Measurements from ENCODE around the gene SRD5A1. TPM values are rescaled to one million over a fixed set of nuclear protein-coding genes. Genes with fewer than 3 reads are reported as not detected.

The SRD5A1 gene
- total RNA-seq, 1 experiment from 2014 or later: 24.7 TPM

DNA sequence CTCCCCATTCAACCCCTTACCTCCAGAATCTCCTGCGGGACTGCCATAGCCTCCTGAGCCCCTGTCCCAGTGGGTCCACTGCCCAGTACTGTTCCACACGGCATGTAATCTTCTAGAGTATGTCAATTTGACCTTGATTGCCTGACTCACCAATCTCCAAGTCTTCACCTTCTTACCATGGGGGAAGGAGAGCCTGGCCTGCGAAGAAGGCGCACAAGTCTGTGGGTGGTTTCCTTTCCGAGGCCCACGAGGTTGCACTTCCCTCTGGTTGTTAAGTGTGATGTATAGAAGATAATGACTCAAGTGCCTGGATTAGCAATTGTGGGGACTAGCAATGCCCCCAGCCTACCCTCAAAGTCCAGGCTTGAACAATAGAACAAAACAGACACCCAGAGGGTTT, 71.8 kb downstream of the SRD5A1 start:
- POLR2A ChIA-PET: no interaction called here
- peak overlapping the region; percentile 52; the same call in 1 of the 2 replicates for H3K27ac ChIP-seq (ENCODE audit: low read depth, low read length)

DNA sequence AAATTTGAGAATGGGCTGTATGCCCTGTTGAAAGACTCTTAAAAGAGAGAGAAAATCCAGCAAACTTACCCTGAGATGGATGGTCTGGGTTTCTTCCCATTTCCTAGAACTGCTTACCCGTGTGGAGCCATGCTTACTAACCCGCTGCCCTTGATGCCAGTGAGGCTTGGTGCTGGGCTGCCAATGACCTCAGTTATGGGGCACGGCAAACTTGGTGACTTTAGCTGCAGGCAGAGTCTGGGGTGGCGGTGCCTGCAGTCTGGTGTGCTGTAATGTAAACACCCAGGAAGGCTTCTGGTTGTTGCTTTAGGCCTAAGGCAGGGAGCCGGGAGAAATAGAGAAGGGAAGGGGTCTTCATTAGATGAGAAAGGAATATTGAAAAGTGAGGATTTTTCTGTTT, 72.7 kb downstream of the SRD5A1 start:
- no peak overlapping the region for H3K4me3 ChIP-seq (replicated peaks in 1 of 2; ENCODE audit: low read depth in 1 of 2, low read length in 2 of 2)
- no peaks in the 10 kb centered on the region for H3K9me3 ChIP-seq (ENCODE audit: control insufficient read depth in 1 of 2, insufficient read depth in 1 of 2, low read depth in 1 of 2, low read length in 2 of 2)
- no peaks in the 10 kb centered on the region for H3K27me3 ChIP-seq (ENCODE audit: insufficient read depth, low read length)
- TF ChIP-seq POLR2AphosphoS5 (IDR thresholded peaks at IDR 0.05; ENCODE audit: low read depth, low read length) (no peak), EGR1 (IDR thresholded peaks at IDR 0.05; ENCODE audit: low read depth) (no peak), CEBPB (IDR thresholded peaks at IDR 0.05; ENCODE audit: low read depth) (no peak), RAD21 (IDR thresholded peaks at IDR 0.05; ENCODE audit: low read depth) (no peak), JUND (IDR thresholded peaks at IDR 0.05) (no peak)
- no peaks in the 10 kb centered on the region for H4K20me1 ChIP-seq (ENCODE audit: insufficient read depth)
- no peak overlapping the region for H3K9ac ChIP-seq (ENCODE audit: low read length)
- DNase-seq (ENCODE audit: low read depth, low spot score): no peak
- ChIA-PET RAD21 (ENCODE audit: low non-redundant PET in 1 of 2, low total read pairs in 2 of 2, uncharacterized antibody in 2 of 2, unreplicated experiment in 2 of 2) (no interaction called here), CTCF (no interaction called here), POLR2A (no interaction called here)
- no peak overlapping the region for H3K4me2 ChIP-seq (ENCODE audit: low read length)
- no peak overlapping the region for H3K27ac ChIP-seq (ENCODE audit: low read depth, low read length)
- H3K4me1 ChIP-seq (ENCODE audit: control insufficient read depth in 1 of 2, insufficient read depth in 2 of 2, low read length in 2 of 2): peaks cover 15 to 21% of the 10 kb centered on the region in 2 experiments
- H2AFZ ChIP-seq (ENCODE audit: low read depth, low read length, poor library complexity, severe bottlenecking): no peak overlapping the region
- no peaks in the 10 kb centered on the region for H3K79me2 ChIP-seq (ENCODE audit: insufficient read depth, low read length)
- H3K9me2 ChIP-seq (ENCODE audit: insufficient read depth): no peaks in the 10 kb centered on the region
- no TSS peak for BruUV-seq (replicated peaks)
- intact Hi-C loops (cut with micrococcal nuclease): no loop called here
- no peaks in the 10 kb centered on the region for H3K36me3 ChIP-seq (ENCODE audit: control insufficient read depth in 1 of 2, insufficient read depth in 2 of 2, low read length in 2 of 2)
- ATAC-seq: no peak

More for the DNA sequence above, 71.8 kb downstream of the SRD5A1 start:
- Histone ChIP-seq H3K4me3 (replicated peaks in 1 of 2; ENCODE audit: low read depth in 1 of 2, low read length in 2 of 2) (no peak overlapping the region), H3K9ac (ENCODE audit: low read length) (peak overlapping the region; percentile 45), H3K27me3 (ENCODE audit: insufficient read depth, low read length) (no peaks in the 10 kb centered on the region), H4K20me1 (ENCODE audit: insufficient read depth) (no peaks in the 10 kb centered on the region), H3K9me3 (ENCODE audit: control insufficient read depth in 1 of 2, insufficient read depth in 1 of 2, low read depth in 1 of 2, low read length in 2 of 2) (no peaks in the 10 kb centered on the region), H2AFZ (ENCODE audit: low read depth, low read length, poor library complexity, severe bottlenecking) (no peak overlapping the region), H3K4me2 (ENCODE audit: low read length) (peak overlapping the region; percentile 70), H3K4me1 (ENCODE audit: control insufficient read depth in 1 of 2, insufficient read depth in 2 of 2, low read length in 2 of 2) (peaks cover 14 to 21% of the 10 kb centered on the region in 2 experiments), H3K79me2 (ENCODE audit: insufficient read depth, low read length) (no peaks in the 10 kb centered on the region), H3K36me3 (ENCODE audit: control insufficient read depth in 1 of 2, insufficient read depth in 2 of 2, low read length in 2 of 2) (no peaks in the 10 kb centered on the region), H3K9me2 (ENCODE audit: insufficient read depth) (no peaks in the 10 kb centered on the region)
- BruUV-seq (replicated peaks): no TSS peak
- CTCF ChIA-PET: no interaction called here
- ATAC-seq (peak; percentile 39), DNase-seq (ENCODE audit: low read depth, low spot score) (no peak)
- intact Hi-C loops (cut with micrococcal nuclease): no loop called here
- TF ChIP-seq YY1 (IDR thresholded peaks at IDR 0.05; ENCODE audit: extremely low read depth, insufficient replicate concordance, low read depth, low read length) (no peak), EZH2 (IDR thresholded peaks at IDR 0.05) (no peak), FOSL1 (IDR thresholded peaks at IDR 0.05; ENCODE audit: low read depth) (no peak), JUND (IDR thresholded peaks at IDR 0.05) (no peak), SRF (IDR thresholded peaks at IDR 0.05; ENCODE audit: low read depth) (no peak), EZH2phosphoT487 (IDR thresholded peaks at IDR 0.05; ENCODE audit: borderline replicate concordance) (no peak), SIN3A (IDR thresholded peaks at IDR 0.05; ENCODE audit: low read depth) (no peak)
- TF ChIP-seq, protein P1, sequence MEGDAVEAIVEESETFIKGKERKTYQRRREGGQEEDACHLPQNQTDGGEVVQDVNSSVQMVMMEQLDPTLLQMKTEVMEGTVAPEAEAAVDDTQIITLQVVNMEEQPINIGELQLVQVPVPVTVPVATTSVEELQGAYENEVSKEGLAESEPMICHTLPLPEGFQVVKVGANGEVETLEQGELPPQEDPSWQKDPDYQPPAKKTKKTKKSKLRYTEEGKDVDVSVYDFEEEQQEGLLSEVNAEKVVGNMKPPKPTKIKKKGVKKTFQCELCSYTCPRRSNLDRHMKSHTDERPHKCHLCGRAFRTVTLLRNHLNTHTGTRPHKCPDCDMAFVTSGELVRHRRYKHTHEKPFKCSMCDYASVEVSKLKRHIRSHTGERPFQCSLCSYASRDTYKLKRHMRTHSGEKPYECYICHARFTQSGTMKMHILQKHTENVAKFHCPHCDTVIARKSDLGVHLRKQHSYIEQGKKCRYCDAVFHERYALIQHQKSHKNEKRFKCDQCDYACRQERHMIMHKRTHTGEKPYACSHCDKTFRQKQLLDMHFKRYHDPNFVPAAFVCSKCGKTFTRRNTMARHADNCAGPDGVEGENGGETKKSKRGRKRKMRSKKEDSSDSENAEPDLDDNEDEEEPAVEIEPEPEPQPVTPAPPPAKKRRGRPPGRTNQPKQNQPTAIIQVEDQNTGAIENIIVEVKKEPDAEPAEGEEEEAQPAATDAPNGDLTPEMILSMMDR (IDR thresholded peaks at IDR 0.05 in 2 of 3, conservative IDR thresholded peaks at IDR 0.05 in 1 of 3; ENCODE audit: borderline replicate concordance in 1 of 3, insufficient read depth in 1 of 3, low read depth in 2 of 3, low read length in 2 of 3): no peak
- TF ChIP-seq, protein P2, sequence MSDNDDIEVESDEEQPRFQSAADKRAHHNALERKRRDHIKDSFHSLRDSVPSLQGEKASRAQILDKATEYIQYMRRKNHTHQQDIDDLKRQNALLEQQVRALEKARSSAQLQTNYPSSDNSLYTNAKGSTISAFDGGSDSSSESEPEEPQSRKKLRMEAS (IDR thresholded peaks at IDR 0.05): no peak
- RAD21 ChIA-PET (ENCODE audit: low non-redundant PET in 1 of 2, low total read pairs in 2 of 2, uncharacterized antibody in 2 of 2, unreplicated experiment in 2 of 2): no interaction called here

All from HCT116 (cell line).